ENCODE measurements around the gene ZNF737. TPM values are rescaled to one million over a fixed set of nuclear protein-coding genes. Genes with fewer than 3 reads are reported as not detected.

ZNF737 gene
- total and polyA plus RNA-seq, 2 of the 13 experiments (the other 11 are each of a cell fraction or from before 2014, with no cell fraction given): 2.0 to 5.0 TPM

DNA sequence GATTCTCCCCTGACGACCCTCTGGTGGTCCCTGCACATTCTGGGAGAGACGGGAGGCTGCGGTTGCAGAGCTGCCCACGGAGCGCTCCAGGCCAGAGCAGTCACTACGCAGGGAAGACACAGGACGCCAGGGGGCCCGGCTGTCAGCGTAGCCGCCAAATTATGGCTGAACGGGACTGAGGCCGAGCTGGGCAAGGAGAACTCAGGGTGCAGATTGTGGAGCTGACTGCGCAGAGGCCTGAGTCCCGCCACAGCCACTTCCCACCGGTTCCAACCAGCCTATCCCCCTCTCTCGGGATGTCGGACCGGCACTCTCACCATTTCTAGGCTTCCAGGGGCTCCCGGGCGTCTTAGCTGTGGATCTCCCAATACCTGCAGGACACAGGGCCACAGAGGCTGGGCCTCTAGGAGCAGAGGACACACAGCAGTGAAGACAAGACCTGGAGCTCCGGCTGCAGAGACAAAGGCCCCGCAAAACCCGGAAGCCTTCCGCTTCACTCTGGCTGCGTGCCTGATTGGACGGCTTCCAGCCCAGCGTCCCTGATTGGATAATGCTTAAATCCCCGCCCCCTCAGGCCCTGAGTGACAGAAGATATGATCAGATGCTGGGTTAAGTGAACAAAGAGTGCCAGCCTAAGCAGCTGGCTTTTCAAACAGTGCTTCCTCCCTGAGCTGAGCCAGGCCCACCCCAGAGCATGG, at the start of gene ZNF737 (continued):
- TF ChIP-seq, protein P1, sequence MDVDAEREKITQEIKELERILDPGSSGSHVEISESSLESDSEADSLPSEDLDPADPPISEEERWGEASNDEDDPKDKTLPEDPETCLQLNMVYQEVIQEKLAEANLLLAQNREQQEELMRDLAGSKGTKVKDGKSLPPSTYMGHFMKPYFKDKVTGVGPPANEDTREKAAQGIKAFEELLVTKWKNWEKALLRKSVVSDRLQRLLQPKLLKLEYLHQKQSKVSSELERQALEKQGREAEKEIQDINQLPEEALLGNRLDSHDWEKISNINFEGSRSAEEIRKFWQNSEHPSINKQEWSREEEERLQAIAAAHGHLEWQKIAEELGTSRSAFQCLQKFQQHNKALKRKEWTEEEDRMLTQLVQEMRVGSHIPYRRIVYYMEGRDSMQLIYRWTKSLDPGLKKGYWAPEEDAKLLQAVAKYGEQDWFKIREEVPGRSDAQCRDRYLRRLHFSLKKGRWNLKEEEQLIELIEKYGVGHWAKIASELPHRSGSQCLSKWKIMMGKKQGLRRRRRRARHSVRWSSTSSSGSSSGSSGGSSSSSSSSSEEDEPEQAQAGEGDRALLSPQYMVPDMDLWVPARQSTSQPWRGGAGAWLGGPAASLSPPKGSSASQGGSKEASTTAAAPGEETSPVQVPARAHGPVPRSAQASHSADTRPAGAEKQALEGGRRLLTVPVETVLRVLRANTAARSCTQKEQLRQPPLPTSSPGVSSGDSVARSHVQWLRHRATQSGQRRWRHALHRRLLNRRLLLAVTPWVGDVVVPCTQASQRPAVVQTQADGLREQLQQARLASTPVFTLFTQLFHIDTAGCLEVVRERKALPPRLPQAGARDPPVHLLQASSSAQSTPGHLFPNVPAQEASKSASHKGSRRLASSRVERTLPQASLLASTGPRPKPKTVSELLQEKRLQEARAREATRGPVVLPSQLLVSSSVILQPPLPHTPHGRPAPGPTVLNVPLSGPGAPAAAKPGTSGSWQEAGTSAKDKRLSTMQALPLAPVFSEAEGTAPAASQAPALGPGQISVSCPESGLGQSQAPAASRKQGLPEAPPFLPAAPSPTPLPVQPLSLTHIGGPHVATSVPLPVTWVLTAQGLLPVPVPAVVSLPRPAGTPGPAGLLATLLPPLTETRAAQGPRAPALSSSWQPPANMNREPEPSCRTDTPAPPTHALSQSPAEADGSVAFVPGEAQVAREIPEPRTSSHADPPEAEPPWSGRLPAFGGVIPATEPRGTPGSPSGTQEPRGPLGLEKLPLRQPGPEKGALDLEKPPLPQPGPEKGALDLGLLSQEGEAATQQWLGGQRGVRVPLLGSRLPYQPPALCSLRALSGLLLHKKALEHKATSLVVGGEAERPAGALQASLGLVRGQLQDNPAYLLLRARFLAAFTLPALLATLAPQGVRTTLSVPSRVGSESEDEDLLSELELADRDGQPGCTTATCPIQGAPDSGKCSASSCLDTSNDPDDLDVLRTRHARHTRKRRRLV (CRISPR knock-in tag; IDR thresholded peaks at IDR 0.05): no peak
- TF ChIP-seq, protein P2, sequence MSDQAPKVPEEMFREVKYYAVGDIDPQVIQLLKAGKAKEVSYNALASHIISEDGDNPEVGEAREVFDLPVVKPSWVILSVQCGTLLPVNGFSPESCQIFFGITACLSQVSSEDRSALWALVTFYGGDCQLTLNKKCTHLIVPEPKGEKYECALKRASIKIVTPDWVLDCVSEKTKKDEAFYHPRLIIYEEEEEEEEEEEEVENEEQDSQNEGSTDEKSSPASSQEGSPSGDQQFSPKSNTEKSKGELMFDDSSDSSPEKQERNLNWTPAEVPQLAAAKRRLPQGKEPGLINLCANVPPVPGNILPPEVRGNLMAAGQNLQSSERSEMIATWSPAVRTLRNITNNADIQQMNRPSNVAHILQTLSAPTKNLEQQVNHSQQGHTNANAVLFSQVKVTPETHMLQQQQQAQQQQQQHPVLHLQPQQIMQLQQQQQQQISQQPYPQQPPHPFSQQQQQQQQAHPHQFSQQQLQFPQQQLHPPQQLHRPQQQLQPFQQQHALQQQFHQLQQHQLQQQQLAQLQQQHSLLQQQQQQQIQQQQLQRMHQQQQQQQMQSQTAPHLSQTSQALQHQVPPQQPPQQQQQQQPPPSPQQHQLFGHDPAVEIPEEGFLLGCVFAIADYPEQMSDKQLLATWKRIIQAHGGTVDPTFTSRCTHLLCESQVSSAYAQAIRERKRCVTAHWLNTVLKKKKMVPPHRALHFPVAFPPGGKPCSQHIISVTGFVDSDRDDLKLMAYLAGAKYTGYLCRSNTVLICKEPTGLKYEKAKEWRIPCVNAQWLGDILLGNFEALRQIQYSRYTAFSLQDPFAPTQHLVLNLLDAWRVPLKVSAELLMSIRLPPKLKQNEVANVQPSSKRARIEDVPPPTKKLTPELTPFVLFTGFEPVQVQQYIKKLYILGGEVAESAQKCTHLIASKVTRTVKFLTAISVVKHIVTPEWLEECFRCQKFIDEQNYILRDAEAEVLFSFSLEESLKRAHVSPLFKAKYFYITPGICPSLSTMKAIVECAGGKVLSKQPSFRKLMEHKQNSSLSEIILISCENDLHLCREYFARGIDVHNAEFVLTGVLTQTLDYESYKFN (CRISPR knock-in tag; conservative IDR thresholded peaks at IDR 0.05): no peak
- peak; percentile 90 for TF ChIP-seq PHF8 (CRISPR knock-in tag; IDR thresholded peaks at IDR 0.05)
- TF ChIP-seq, protein P3, sequence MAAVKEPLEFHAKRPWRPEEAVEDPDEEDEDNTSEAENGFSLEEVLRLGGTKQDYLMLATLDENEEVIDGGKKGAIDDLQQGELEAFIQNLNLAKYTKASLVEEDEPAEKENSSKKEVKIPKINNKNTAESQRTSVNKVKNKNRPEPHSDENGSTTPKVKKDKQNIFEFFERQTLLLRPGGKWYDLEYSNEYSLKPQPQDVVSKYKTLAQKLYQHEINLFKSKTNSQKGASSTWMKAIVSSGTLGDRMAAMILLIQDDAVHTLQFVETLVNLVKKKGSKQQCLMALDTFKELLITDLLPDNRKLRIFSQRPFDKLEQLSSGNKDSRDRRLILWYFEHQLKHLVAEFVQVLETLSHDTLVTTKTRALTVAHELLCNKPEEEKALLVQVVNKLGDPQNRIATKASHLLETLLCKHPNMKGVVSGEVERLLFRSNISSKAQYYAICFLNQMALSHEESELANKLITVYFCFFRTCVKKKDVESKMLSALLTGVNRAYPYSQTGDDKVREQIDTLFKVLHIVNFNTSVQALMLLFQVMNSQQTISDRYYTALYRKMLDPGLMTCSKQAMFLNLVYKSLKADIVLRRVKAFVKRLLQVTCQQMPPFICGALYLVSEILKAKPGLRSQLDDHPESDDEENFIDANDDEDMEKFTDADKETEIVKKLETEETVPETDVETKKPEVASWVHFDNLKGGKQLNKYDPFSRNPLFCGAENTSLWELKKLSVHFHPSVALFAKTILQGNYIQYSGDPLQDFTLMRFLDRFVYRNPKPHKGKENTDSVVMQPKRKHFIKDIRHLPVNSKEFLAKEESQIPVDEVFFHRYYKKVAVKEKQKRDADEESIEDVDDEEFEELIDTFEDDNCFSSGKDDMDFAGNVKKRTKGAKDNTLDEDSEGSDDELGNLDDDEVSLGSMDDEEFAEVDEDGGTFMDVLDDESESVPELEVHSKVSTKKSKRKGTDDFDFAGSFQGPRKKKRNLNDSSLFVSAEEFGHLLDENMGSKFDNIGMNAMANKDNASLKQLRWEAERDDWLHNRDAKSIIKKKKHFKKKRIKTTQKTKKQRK (IDR thresholded peaks at IDR 0.05; ENCODE audit: low read length): no peak
- no peak for TF ChIP-seq TEAD3 (CRISPR knock-in tag; optimal IDR thresholded peaks at IDR 0.05; ENCODE audit: borderline replicate concordance)
- TF ChIP-seq RARG (CRISPR knock-in tag; IDR thresholded peaks at IDR 0.05; ENCODE audit: low read depth): no peak
- TF ChIP-seq ELF1 (CRISPR knock-in tag; IDR thresholded peaks at IDR 0.05): peak; percentile 92
- TF ChIP-seq ZFX (CRISPR knock-in tag; IDR thresholded peaks at IDR 0.05; ENCODE audit: low read depth): peak; percentile 93
- no peak for TF ChIP-seq RFXANK (CRISPR knock-in tag; IDR thresholded peaks at IDR 0.05)
- TF ChIP-seq, protein P4, sequence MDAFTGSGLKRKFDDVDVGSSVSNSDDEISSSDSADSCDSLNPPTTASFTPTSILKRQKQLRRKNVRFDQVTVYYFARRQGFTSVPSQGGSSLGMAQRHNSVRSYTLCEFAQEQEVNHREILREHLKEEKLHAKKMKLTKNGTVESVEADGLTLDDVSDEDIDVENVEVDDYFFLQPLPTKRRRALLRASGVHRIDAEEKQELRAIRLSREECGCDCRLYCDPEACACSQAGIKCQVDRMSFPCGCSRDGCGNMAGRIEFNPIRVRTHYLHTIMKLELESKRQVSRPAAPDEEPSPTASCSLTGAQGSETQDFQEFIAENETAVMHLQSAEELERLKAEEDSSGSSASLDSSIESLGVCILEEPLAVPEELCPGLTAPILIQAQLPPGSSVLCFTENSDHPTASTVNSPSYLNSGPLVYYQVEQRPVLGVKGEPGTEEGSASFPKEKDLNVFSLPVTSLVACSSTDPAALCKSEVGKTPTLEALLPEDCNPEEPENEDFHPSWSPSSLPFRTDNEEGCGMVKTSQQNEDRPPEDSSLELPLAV (CRISPR knock-in tag; conservative IDR thresholded peaks at IDR 0.05; ENCODE audit: low read depth): no peak
- TF ChIP-seq ZNF329 (CRISPR knock-in tag; IDR thresholded peaks at IDR 0.05; ENCODE audit: low read depth): no peak
- TF ChIP-seq JARID2 (CRISPR knock-in tag; IDR thresholded peaks at IDR 0.05; ENCODE audit: insufficient replicate concordance): no peak
- TF ChIP-seq, protein P5, sequence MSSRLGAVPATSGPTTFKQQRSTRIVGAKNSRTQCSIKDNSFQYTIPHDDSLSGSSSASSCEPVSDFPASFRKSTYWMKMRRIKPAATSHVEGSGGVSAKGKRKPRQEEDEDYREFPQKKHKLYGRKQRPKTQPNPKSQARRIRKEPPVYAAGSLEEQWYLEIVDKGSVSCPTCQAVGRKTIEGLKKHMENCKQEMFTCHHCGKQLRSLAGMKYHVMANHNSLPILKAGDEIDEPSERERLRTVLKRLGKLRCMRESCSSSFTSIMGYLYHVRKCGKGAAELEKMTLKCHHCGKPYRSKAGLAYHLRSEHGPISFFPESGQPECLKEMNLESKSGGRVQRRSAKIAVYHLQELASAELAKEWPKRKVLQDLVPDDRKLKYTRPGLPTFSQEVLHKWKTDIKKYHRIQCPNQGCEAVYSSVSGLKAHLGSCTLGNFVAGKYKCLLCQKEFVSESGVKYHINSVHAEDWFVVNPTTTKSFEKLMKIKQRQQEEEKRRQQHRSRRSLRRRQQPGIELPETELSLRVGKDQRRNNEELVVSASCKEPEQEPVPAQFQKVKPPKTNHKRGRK (CRISPR knock-in tag; IDR thresholded peaks at IDR 0.05): no peak

All from HepG2 (cell line).